HG02840 (cell line): Measurements from ENCODE around the gene KLHL10.
"Not testable (repeated sequence)": the region's sequence is repeated elsewhere in the genome, so short reads cannot be mapped to it uniquely, and the experiment has no call there.

Experiments
- ATAC-seq: cut with Tn5 transposase; IDR thresholded peaks from one replicate; pipeline ENCODE4 v1.9.1; 2021; ENCODE audit warnings: mild to moderate bottlenecking, moderate library complexity, moderate number of reproducible peaks; ENCODE audit not compliant: unreplicated experiment, low FRiP score

Gene KLHL10

GRCh38 chr17:41813152-41813680 lies 24.4 kb upstream of the KLHL10 start:
- ATAC-seq = no peak

DNA sequence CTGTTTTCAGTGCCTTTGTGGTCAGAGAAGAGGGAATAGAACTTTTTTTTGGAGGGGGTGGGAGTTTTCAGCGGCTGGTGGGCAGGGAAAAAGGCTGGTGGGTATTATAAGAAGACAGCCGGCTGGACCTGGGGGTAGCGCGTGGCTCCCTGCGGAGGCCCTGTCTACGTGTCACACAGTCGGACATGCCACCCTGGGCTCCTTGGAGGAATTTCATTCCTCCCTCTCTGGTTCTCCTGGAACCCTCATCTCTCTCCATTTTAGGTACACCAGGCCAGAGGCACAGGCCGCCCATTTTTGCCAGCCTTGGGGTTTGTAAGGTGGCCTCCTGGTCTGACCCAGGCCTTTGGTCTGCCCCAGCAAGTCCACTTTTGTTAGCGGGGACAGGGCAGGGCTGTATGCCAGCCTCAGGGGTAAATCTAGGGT lies 23.9 kb upstream of the KLHL10 start:
- ATAC-seq = no peak

- ATAC-seq = no peak
Measured at GRCh38 chr17:41814195-41814594, 23.4 kb upstream of the KLHL10 start.

- ATAC-seq = no peak
Measured at GRCh38 chr17:41816637-41817320, 20.8 kb upstream of the KLHL10 start.

GRCh38 chr17:41818024-41818423 lies 19.6 kb upstream of the KLHL10 start:
- no peak for ATAC-seq

DNA sequence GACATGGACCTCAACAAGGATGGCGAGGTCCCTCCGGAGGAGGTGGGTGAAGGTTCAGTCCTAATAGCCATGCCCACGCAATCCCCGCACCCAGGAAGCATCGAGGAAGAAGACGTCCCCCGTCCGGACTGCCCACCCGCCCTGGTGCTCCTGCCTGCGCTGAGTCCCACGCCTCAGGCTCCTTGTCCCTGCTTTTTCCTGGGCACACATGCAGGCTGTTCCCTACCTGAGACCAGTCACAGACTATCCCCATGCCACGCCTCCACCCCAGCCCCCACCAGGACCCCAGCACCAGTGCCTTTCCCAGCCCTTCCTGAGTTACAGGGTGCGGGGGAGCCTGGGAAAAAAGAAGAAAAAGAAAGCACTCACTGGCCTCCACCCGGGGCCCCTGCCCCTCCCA lies 15.8 kb upstream of the KLHL10 start:
- ATAC-seq = no peak

DNA sequence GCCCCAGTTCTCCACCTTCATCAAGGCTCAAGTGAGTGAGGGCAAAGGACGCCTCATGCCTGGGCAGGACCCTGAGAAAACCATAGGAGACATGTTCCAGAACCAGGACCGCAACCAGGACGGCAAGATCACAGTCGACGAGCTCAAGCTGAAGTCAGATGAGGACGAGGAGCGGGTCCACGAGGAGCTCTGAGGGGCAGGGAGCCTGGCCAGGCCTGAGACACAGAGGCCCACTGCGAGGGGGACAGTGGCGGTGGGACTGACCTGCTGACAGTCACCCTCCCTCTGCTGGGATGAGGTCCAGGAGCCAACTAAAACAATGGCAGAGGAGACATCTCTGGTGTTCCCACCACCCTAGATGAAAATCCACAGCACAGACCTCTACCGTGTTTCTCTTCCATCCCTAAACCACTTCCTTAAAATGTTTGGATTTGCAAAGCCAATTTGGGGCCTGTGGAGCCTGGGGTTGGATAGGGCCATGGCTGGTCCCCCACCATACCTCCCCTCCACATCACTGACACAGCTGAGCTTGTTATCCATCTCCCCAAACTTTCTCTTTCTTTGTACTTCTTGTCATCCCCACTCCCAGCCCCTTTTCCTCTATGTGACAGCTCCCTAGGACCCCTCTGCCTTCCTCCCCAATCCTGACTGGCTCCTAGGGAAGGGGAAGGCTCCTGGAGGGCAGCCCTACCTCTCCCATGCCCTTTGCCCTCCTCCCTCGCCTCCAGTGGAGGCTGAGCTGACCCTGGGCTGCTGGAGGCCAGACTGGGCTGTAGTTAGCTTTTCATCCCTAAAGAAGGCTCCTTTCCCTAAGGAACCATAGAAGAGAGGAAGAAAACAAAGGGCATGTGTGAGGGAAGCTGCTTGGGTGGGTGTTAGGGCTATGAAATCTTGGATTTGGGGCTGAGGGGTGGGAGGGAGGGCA lies 15.1 kb upstream of the KLHL10 start:
- ATAC-seq = no peak

GRCh38 chr17:41823141-41823524 lies 14.5 kb upstream of the KLHL10 start:
- ATAC-seq = no peak

- no peak for ATAC-seq
Measured at GRCh38 chr17:41823580-41823979, 14.0 kb upstream of the KLHL10 start.

GRCh38 chr17:41824086-41824485 lies 13.5 kb upstream of the KLHL10 start:
- ATAC-seq = no peak

GRCh38 chr17:41825175-41825845 lies 12.3 kb upstream of the KLHL10 start:
- no peak for ATAC-seq

- not testable (repeated sequence) for ATAC-seq
Measured at GRCh38 chr17:41829961-41830360, 7.7 kb upstream of the KLHL10 start.

- peak; percentile 24 for ATAC-seq
Measured at GRCh38 chr17:41835214-41835799, 2.3 kb upstream of the KLHL10 start.

GRCh38 chr17:41835800-41836549 lies 1.6 kb upstream of the KLHL10 start, which contains the start of gene NT5C3B:
Gene NT5C3B (minus strand): TSS chr17:41836232. CDS start chr17:41836193, 39 bp downstream.
- peak; percentile 58 for ATAC-seq

- no peak for ATAC-seq
Measured at GRCh38 chr17:41836550-41837196, 952 bp upstream of the KLHL10 start.

GRCh38 chr17:41839448-41839847 lies 1.8 kb downstream of the KLHL10 start:
- ATAC-seq = not testable (repeated sequence)

- not testable (repeated sequence) for ATAC-seq
Measured at GRCh38 chr17:41840781-41841180, 3.2 kb downstream of the KLHL10 start.

DNA sequence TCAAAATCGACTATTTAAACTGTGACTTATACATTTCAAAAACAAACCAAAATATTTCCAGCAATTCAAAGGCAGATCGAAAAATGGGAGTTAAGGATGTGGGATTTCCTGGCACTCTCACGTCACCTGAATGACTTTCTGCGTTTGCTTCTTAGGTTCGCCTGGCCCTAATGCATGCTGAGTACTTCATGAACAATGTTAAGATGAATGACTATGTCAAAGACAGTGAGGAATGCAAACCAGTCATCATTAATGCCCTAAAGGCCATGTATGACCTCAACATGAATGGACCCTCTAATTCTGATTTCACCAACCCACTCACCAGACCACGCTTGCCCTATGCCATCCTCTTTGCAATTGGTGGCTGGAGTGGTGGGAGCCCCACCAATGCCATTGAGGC lies 7.3 kb downstream of the KLHL10 start:
- no peak for ATAC-seq

DNA sequence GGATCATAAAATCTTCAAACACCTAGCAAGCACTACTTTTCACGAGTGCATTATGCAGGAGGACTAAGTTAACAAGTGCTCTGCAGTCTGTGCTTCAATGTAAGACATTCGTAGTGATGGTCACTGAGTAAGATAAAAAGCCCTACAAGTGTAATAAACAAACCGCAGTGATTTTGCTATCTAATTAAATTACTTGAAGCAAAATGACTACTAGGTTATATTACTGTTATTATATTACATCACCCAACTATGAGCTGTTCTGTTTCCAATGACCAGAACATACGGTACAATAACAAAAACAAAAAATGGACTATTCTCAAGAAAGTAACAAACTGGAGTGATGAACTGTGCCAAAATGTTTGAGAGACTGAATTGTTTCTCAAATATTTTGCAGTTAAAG lies 11.2 kb downstream of the KLHL10 start:
- no peak for ATAC-seq
